Fibroblast of peridontal ligament (primary cell): Measurements from ENCODE around the gene NTM.
A peak's percentile ranks its signal among the peaks of the same experiment; 100 is the strongest.
"Not testable (repeated sequence)": the region's sequence is repeated elsewhere in the genome, so short reads cannot be mapped to it uniquely, and the experiment has no call there.

Experiments
- DNase-seq: peaks from one replicate; pipeline ENCODE4 v3.0.0-alpha.2; 2010; ENCODE audit errors: extremely low read depth

Gene NTM

DNA sequence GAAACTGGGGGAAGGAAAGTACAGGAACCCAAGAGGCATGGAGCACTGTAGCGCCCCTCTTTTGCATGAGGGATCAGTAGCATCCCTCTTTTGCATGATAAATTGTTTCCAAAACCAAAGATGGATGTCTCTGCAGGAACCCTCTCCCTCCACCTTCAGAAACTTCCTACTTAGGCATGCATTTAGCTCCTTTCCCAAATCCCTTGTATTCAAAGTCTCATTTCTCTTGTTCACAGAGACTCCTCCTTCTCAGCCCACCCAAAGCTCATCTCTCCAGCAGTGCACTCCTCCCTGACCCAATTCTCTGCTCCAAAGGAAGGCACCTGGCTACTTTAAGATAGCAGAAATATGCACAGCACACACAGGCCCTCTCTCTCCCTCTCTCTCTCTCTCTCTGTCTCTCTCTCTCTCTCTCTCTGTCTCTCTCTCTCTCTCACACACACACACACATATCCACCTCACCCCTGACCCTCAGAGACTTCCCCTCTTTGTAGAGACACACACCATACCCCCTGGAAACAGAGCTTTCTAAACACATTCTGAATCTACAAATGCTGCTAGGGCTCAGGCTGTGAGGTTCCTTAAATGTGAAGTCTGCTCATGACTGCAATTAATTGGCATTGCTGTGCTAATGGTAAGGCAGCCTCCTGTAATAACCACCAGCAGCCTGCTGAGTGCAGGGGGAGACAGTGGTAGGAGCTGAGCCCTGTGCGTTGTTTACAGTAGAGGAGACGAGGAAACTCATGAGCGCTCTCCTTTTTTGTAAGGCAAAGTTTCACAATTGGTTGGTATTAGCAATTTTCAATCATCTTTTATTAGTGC, 519.6 kb downstream of the NTM start:
- DNase-seq = no peak

DNA sequence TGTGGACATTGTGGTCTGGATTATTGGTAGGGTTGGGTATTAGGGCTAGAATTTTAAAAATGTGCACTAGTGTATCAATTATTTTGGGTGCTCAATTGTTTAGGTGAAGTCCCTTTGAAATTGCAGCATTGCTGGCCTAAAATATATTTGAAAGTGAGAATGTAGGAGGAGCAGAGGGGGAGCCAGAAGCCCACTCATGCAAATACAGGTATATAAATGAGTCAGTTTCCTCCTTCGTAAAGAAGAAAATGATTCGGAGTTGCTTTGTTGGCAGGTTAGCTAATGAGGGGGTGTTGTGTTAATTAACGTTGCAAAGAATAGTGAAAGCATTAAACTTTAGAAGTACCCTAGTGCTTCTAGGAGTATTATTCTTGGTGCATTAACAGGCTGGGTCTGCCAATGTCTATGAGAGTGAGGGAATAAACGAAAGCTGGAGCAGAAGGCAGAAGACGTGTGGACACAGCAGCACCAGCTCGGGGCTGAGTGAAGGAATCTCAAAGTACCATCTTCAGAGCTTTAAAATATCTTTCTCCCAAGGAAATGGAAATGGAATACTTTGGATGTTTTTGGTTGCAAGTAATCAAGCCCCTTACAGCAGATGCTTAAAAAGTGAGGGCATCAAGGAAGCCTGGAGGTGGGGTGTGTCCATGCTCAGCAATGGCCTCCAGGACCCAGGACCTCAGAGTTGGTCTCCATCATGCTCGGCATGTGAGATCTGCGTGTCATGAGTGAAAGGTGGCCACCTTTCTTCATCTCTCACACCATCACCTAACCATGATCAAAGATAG, 522.9 kb downstream of the NTM start:
- DNase-seq = no peak

DNA sequence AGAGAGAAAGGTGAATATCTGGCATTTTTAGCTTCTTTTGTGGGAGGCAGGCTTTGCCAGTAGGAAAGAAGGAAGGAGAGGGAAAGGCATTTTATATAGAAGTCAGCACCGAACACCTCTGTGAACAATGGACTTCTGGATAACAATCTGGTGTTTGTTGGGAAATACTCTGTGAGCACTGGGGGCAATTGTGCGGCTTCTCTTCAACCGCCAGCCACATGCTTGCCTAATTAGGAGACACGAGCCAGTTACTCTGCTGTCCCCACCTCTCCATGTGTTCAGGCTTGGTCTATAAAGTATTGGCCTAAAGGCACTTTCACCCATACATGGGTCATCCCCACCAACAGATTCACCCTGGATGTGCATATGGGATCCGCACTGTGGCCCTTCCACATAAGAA, 523.6 kb downstream of the NTM start:
- DNase-seq = no peak

DNA sequence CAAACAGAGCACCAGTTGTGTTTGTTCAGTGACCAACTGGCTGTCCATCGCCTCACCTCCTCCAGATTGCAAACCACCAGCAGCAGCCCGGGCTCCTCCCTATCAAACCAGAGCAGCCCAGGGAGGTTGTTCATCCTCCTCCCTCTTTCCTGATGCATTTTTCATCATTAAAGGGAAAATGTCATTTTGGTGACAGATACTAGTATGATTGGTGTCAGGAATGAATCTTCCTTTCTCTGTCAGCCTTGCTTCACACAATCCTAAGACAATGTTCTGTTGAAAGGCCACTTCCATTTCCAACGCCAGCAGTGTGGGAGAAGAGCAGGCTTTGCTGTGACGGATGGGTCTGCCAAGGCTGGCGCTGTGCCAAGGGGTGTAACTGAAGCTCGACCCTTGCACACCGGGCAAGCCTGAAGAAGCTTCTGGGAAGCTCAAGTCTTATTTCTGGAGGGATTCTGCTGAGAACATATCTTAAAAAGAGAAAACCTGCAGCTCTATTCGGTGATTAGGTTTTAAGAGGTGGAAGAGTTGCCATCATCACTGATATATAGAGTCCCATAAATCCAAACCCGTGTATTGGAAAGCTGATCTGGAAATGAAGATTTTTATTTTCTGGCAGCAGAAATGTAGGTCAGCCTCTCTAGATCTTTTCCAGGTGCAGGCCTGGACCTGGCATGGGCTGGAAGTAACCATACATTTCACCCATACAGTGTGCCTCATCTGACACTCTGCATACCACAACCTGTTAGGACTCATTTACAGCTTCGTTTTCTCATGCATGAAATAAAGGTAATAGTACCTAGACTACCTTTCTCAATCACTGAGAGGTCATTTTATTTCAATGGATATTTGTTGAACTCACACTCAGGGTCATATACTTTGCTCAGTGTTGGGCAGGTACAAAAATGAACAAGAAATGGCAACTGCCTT, 524.5 kb downstream of the NTM start:
- no peak for DNase-seq

DNA sequence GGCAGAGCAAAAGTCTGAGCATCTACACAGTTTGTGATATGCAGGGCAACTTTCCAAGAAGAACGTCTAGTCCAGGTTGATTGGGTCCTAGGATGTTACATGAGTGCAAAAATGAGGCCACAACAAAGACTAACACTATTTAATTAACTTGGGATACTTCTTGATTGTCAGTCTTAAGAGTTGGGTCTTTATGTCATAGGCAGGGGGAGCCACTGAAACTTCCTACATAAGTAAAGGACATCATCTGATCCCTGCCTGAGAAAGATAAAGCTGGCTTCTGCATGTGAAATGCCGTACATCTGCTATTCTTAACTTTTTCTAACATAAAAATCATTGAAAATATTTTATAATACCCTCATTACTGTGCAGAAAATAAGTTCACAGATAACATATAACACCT, 525.5 kb downstream of the NTM start:
- no peak for DNase-seq

DNA sequence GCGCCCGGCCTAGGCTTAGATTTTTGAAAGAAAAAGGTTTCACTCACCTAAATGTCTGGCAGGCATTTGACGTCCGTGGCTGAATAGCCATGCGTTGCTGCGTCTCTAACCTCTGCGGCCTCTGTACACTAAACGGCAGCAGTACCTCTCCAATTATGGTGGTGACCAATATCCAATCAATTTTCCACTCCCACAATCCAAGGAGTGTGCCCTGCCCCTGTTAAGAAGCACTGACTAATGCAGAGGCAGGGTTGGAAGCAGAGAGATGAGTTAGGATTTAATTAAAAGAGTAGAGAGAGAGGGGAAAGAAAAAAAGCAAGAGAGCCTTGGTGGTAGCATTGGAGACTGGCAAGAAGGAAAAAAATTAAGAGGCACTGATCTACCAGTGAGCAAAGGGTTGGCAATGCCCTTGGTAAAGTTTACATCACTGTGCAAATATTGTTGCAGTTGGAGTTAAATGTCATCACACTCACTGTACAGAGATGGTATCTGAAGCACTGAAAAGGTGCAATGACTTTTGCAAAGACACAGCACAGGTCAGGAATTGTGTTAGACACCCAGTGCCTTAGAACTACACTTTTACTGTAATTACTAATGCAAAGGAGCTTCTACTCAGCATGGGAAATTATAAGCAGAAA, 526.7 kb downstream of the NTM start:
- DNase-seq = no peak

DNA sequence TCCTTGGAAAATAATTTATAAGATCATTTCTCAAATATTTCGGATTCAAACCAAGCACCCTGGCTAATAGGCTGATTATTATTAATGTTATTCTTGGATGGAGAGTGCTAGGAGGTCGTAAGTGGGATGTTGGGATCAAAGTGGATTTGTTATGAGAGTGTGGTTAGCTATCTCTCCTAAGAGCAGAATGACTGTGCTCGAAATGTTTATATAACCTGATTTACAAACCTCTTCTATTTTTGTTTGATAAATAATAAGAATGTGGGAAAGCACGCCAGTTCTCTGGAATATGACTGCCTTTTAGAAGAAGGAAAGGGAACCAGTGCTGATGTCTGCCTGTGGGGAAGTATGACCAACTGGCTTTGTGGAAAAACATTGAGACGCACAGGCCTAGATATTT, 527.5 kb downstream of the NTM start:
- no peak for DNase-seq

DNA sequence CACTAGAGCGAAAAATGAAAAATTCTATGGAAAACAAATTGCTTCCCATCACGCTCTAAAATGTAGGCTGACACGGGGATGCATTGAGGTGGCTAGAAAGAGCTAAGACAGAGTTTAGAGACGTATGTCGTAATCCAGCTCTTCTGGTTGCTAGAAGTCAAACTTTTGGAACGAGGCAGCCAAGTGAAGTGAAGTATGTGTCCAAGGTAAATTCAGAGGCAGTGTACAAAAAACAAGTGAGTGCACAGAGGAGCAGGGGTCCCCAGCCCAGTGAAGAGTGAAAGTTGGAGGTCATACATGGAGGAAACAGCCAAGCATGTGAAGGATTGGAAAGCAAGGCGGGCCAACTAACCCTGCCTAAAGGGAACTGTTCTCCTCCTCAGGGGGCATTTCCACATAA, 528.5 kb downstream of the NTM start:
- DNase-seq = no peak

DNA sequence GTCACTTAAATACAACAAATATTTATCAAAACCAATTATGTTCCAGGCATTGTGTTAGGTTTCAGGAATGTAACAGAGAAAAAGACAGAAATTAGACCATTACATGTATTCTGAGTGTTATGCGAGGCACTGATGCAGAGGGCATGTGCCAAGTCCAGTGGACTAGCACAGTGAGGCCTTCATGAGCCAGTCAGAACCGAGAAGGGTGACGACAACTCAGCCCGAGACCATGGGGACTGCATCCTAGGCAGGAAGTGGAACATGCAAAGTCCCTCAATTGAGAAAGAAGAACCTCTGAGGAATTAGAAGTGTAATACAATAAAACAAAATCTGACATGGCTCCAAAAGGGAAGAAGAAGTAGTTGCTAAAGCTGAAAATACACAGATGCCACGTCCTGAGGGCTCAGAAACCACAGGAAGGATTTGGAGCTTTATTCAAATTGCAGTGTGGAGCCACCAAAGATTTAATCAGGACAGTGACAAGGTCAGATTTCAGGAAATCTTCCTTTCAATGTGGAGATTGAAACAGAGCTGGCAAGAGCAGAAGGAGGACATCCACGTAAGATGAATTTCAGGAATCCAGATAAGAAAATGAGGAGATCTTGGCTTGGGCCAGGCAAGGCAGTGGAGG, 529.6 kb downstream of the NTM start:
- no peak for DNase-seq

DNA sequence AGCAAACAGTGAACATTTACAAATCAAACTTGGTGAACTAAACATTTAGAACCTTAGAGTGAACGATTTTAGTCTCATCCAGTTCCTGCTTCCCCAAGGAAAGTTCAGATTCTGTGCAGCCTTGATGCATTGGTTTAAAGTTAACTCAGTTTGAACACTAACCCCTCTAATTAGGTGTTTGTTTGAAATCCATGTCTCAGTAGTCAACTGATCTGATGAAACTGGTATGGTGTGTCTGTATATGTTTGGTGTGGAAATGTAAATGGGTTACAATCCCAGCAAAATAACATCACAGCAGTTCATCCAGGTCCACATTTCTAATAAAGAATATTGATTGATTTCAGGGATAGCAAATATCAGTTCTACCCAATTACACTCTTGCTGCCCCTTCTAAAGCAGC, 532.0 kb downstream of the NTM start:
- DNase-seq = no peak

DNA sequence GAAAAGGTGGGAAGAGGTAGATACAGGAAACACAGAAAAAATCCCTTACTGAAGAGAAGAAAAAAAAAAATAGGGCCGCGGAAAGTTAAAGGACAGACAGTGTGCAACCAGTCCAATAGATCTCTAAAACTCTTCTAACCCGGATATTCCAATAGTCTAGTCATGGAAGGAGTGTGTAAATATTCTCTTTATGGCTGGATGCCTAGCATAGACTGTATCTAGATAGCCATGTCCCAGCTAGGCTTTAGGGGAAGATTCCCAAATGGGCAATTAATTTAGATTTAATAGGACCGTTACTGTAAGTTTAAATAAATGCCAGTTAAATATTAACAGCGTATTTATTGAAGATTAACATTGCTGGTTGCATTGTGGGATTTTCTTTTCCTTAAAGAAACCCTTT, 532.7 kb downstream of the NTM start:
- DNase-seq = no peak

DNA sequence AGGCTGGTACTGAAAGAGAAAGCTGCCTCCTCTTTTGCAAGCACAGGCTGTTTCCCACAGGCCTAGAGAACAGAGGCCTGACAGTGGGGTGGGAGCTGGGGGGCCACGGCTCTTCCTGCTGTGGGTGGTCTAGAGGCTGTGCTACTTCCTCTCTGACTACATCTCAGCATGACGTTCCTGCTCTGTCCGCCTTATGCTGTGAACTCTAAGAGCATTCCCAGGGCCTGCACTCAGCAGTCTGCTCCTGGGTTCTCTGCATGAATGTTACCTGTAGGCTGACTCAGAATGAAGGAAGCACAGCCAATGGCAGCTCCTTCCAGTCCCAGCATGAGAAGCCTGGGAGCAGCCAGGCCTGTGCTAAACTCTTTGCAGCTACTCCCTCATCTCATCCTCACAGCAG, 534.3 kb downstream of the NTM start:
- DNase-seq = no peak

DNA sequence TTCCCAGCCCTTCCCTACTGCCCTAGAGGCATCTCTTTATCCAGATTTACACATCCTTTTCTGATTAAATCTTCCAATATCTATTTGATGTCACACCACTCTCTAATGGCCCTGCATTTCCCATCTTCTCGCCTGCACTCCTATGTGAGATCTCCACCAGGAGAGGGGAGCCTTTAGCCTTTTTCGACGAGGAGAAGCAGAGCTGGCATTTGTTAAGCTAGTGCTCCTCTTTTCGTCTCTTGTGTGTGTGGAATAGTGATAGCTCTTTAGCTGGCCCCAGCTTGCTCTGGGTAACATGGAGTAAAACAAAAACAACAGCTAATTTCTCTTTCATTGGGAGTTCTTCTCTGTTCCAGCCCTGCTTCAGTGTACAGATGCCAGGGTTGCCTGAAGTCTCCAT, 536.5 kb downstream of the NTM start:
- DNase-seq = peak; percentile 65

DNA sequence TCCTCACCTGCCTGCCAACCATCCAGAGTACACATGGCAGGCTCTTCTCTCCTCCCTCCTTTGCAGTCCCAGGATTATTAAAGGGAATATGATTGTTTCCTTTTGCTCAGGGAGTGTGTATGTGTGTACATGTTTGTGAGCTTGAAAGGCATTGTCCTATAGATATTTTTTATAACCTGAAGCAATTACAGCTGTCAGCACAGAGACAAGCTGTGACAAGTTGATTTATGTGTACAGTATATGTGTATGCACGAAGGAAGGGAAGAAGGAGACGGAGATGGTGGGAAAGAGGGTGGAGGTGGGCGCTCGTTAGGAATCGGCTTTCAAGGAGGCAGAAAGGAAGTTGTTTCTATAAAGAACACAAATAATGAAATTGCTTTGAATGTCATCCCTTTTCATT, 537.0 kb downstream of the NTM start:
- DNase-seq = no peak

DNA sequence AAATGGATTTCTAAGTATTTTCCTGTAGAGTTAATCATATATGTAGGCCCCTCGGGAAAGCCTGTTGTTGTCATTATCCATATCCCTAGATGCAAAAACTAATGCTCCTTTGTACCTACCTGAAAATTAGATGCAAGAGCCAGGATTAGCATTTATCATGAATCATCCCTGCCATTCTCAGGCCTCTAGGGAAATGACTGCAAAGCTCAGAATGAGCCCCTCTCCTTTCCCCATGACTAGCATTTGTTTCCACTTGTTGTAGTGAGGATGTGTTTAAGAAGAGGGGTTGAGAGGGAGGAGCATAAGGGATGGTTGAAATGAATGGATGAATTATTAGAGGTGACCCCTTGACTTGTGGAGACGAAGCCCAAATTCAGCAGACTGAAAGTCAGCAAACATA, 537.9 kb downstream of the NTM start:
- no peak for DNase-seq

DNA sequence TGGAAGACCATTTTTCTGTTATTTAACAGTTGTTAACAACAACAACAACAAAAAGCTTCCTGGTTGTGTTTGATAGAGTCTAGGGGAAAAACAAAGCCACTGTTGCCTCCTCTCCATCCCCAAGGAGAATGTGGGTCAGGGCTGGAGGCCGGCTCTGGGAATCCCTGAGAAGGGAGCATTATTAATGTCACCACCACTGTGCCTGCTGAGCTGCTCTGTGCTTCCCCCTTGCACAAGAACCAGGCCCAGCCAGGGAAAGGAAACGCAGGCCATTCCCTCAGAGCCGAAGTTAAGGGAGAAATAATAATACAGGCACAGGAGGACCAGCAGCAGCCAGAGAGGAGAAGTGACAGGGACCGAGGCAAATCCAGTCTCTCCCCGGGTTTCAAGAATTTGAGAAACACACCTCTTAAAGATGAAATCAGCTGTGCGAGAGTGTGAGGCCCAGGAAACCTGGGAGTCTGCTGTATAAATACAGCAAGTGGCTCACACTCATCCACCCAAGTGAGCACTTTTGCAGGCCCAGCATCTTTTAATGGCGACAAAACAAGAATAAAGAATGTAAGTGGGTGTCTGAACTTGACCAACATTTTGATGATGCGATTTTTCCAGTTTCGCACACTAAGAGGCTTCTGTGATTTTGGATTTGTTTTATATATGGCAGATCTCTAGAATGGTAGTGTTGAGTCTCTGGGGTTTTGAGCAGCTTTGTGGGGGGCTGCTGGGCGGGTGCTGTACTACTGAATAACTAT, 539.2 kb downstream of the NTM start:
- DNase-seq = no peak

DNA sequence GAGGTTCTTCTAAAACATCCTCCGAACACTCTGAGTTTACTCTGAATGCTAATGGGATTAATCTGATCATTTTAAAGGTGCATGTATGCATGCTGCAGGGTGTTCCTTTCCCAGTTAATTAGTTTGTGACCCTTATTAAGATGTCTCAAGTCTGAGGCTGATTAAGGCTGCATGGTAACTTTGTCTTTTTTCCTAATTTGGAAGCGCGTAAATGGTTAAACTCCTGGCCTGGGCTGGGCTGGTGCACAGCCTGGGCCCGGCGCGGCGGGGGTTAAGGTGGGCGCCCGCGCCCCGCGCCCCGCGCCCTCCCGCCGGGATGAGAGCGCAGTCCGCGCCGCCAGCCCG, 539.7 kb downstream of the NTM start:
- no peak for DNase-seq

DNA sequence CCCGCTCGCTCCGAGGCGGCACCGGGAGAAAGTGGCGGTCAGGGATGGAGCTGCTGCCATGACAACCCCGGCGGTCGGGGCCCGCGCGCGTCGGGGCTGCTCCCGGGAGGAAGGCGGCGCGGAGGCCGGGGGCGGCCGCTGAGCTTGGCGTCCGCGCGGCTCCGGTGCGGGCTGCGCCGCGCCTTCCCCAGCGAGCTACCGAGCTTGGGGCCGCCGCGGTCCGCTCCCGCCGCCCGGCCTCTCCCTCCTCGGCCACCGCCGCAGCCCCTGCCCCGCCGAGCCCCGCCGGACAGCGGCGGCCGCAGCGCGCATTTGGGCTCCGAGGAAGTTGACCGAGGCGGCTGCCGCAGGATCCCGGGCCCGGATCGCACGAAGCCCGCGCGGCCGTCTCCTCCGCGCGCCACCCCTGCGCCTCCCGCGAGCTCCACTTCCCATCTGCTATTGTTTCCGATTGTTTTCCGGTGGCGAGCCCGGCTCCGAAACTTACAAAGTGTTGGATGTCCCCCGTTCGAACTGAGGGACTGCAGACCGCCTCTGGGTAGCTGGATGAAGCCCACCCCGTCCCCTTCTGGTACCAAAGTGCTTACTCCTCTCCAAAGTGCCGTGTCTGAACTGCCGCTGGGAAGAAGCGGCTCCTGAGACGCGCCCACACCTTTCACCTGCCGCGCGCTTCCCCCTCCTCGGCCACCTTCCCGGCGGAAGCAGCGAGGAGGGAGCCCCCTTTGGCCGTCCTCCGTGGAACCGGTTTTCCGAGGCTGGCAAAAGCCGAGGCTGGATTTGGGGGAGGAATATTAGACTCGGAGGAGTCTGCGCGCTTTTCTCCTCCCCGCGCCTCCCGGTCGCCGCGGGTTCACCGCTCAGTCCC, 540.3 kb downstream of the NTM start:
- DNase-seq = peak; percentile 55

DNA sequence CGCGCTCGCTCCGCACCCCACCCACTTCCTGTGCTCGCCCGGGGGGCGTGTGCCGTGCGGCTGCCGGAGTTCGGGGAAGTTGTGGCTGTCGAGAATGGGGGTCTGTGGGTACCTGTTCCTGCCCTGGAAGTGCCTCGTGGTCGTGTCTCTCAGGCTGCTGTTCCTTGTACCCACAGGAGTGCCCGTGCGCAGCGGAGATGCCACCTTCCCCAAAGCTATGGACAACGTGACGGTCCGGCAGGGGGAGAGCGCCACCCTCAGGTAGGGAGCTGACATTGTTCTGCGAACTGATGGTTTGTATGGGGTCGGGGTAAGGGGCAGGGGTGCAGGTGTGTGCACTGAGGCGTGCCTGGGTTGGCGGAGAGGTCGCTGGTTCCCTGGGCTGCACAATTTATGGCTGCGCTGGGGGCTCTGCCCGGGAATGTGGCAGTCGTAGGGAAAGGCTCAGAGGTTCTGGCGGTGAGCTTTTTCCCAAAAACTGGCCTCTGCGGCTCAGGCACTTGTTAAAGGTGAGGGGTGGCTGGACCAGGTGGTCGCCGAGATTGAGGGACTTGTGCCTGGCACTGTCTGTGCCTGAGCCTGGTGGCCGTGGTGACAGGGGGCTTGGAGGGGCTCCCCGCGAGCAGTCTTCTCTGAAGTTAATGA, 541.1 kb downstream of the NTM start:
- DNase-seq = not testable (repeated sequence)
